Left renal cortex interstitium (tissue), 4 donors: Measurements from ENCODE around the gene MED13. TPM values are rescaled to one million over a fixed set of nuclear protein-coding genes. Genes with fewer than 3 reads are reported as not detected.
"Not testable (repeated sequence)": the region's sequence is repeated elsewhere in the genome, so short reads cannot be mapped to it uniquely, and the experiment has no call there.

ENCODE experiments used
- DNase-seq, 4 donors: peaks; one replicate each; pipeline ENCODE4 v3.0.0-alpha.2; 2013; ENCODE audit warnings: low read depth in 4 of 4, low spot score in 2 of 4, missing footprints in 1 of 4
- polyA plus RNA-seq, 4 donors: library from polyadenylated mRNA; unstranded; fragments of 120-200 nt; gene quantifications; one replicate each; pipeline ENCODE4 v1.2.1, GENCODE V29; 2013; ENCODE audit not compliant: insufficient read length in 4 of 4

MED13 gene
- polyA plus RNA-seq, 4 donors: 40.6 to 49.1 (median 45.8) TPM

GRCh38 chr17:61926826-61927207 lies 138.3 kb downstream of the MED13 start:
- no peak for DNase-seq

GRCh38 chr17:61915162-61915561 lies 149.9 kb downstream of the MED13 start:
- not testable (repeated sequence) for DNase-seq

GRCh38 chr17:61908292-61909037 lies 156.6 kb downstream of the MED13 start:
- no peak for DNase-seq

- DNase-seq: no peak
These were observed 157.7 kb downstream of the MED13 start for GRCh38 chr17:61907361-61907760.

GRCh38 chr17:61904094-61904710 lies 160.9 kb downstream of the MED13 start:
- no peak for DNase-seq

- no peak for DNase-seq
These were observed 161.8 kb downstream of the MED13 start for GRCh38 chr17:61903251-61903650.

- DNase-seq: no peak
These were observed 167.4 kb downstream of the MED13 start for GRCh38 chr17:61897548-61898180.

- no peak for DNase-seq
These were observed 169.7 kb downstream of the MED13 start for GRCh38 chr17:61895391-61895790.

GRCh38 chr17:61894310-61894709 lies 170.8 kb downstream of the MED13 start:
- not testable (repeated sequence) for DNase-seq

Other genes starting within 250 kb of the MED13 start
- gene BRIP1, start 201.8 kb downstream of the MED13 start, polyA plus RNA-seq: 10 to 100 TPM in 3 of 4 donors, 1 to 10 TPM in 1; 8.4 to 11.8 (median 11.0) TPM
- 10 to 100 TPM; 11.0 to 16.5 (median 12.5) TPM for gene INTS2, start 137.3 kb downstream of the MED13 start, polyA plus RNA-seq